NCI-H526 (cell line): ENCODE results near the gene SYTL3.
"Not testable (repeated sequence)": the region's sequence is repeated elsewhere in the genome, so short reads cannot be mapped to it uniquely, and the experiment has no call there.

Source experiments
- DNase-seq, 2 experiments: peaks; one replicate each; lab custom pipeline; 2025; lab: John Stamatoyannopoulos, UW

The SYTL3 gene

DNA sequence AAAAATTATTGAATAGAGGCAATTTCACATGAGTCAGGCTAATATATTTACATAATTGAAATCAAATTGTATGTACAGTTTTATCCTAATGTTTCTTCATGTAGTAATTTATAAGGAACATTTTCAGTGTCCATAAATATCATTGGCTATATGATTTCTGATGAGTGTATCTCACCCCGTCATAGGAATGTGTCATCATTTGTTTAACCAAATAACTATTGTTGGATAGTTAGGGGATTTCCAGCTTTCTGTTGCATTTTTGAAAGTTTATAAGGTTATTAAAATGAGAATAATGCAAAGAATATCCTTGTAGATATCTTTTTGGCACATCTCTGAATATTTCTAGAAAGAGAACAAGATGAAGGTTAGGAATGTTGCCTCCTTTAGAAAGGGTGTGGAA lies 39.0 kb downstream of the SYTL3 start:
- no peak for DNase-seq

DNA sequence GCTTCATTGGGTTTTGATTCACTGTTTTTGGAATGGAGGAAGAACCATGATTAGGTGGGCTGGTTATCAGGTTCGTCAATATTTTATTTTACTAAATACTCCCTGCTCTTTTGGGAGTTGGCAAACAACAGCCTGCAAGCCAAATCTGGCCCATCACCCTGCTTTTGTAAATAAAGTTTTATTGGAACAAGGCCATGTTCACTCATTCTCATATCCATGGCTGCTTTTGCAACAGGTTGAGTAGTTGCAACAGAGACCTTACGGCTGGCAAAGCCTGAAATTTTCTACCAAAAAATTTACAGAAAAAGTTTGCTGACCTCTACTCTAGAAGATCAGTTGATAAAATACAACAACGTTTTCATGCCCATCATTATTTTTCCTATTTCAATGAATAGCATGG lies 45.1 kb downstream of the SYTL3 start:
- DNase-seq, result no peak

DNA sequence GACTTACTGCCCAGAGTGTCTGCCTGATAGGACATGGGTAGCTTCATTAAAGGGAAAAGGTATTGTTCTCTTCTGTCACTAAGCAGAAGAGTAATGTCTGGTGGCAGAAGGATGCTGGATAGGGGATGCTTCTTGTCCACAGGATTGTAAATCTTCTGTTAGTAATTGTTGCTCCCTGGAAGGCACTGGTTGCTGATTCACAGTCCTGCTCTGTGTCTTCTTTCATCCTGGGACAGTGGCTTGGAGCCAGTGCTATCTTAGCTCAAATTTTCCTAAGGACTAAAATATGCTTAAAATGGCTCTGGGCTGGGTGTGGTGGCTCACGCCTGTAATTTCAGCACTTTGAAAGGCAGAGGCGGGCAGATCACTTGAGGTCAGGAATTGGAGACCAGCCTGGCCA lies 48.0 kb downstream of the SYTL3 start:
- DNase-seq, result no peak

DNA sequence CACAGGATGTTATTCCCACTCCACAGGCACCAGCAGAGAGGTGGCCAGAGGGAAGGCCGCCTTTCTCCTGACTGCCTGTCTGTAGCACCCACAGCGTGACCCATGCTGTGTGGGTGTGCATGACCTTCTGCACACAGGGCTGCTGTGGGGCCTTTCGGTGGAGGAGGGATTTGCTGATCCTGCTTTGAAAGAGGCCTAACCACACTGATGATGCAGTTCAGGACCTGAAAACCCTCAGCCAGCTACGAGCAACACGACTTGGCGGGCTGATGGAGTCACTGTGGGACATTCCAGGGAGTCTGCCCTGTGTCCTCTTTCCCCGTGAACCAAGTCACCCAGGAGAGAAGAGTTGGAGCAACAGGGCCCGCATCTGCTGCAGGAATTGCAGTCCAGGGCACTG lies 49.1 kb downstream of the SYTL3 start:
- no peak for DNase-seq

DNA sequence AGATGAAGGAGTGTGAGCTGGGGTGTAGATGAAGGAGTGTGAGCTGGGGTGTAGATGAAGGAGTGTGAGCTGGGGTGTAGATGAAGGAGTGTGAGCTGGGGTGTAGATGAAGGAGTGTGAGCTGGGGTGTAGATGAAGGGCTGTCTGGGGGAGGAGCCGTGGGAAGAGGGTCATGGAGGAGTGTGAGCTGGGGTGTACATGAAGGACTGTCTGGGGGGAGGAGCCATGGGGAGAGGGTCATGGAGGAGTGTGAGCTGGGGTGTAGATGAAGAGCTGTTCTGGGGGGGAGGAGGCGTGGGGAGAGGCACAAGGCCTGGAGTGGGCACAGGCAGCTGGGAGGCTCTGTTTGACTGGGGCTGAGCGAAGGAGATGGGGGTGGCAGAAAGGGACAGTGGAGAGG lies 51.4 kb downstream of the SYTL3 start:
- not testable (repeated sequence) for DNase-seq

DNA sequence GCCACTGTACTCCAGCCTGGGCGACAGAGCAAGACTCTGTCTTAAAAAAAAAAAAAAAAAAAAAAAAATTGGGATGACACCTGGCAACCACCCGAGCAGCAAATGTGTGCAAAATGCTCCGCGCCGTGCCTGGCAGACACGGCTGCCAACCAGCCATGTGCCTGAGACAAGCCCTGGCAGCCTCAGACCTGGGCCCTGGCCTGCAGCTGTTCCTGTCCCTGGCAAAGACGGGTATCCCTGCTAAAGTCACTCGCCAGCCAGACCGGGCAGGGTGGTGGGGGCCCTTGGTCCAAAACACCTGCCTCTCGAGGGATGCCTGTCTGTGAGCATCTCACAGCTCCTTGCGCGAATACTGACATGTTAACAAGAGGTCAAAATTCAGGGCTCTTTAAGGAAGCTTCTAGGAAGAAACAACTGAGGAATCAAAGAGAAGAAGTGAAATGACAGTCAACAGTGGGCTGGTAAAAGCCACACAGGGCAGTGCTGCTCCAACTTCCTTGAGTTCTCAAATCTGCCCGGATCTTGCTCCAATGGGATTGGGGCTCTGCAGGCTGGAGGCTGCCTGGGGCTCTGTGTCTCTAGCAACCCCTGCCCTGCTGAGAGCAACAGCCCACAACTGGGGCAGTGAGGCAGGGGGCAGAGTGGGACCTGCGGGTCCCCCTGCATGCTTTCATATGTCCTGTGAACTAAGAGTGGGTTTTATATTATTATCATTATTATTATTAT lies 53.4 kb downstream of the SYTL3 start:
- no peak for DNase-seq

DNA sequence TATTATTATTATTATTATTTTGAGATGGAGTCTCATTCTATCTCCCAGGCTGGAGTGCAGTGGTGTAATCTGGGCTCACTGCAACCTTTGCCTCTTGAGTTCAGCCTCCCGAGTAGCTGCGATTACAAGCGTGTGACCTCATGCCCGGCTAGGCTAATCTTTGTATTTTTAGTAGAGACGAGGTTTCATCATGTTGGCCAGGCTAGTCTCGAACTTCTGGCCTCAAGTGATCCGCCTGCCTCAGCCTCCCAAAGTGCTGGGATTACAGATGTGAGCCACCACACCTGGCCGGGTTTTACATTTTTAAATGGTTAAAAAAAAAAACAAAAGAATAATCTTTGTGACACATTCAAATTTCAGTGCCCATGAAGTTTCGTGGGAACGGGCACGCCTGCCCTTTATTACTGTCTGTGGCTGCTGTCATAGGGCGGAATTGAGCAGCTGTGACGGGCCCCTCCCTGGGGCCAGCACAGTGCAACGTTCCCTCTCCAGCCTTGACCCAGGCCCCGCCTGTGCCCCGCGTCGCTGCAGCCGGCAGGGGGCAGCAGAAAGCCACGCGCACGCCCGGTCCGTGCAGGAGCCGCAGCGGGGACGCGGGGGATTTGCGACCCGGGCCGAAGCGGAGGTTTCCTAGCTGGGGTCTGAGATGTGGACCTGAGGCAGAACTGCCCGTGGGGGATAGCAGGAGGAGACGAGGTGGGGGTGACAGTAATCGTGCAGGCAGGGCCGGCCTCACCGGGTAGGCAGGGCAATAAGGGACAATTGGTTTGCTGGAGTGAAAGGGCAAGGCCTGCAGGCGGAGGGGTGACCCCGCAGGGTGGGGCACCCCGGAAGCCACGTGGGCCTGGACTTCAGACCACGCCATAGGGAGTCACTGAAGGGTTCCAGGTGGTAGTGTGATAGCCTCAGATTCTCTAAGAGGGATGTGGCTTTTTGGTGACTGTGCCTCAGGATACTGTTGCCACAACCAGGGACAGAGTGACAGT lies 54.3 kb downstream of the SYTL3 start:
- peak; percentile 11 to 87 for DNase-seq

DNA sequence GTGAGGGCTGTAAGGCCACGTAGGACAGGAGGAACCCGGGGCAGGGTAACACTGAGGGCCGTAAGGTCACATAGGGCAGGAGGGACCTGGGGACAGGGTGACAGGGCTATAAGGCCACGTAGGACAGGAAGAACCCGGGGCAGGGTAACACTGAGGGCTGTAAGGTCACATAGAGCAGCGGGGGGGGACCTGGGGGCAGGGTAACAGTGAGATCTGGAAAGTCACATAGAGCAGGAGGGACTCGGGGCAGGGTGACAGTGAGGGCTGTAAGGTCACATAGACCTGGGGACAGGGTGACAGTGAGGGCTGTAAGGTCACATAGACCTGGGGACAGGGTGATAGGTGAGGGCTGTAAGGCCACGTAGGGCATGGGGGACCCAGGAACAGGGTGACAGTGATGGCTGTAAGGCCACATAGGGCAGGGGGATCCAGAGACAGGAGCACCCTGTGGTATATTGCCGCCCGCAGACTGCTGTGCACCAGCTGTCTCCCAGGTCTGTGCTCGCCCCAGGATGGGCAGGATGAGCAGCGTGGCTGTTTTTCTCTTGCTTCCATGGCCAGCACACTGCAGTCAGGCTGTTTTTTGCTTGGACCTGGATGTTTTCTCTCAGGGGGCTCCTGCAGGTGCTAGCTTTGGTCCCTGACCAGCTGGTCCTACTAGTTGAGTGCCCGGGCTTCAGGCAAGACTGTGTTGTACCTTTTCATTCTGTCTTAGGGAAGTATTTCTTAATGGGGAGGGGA lies 55.7 kb downstream of the SYTL3 start:
- DNase-seq, result no peak

DNA sequence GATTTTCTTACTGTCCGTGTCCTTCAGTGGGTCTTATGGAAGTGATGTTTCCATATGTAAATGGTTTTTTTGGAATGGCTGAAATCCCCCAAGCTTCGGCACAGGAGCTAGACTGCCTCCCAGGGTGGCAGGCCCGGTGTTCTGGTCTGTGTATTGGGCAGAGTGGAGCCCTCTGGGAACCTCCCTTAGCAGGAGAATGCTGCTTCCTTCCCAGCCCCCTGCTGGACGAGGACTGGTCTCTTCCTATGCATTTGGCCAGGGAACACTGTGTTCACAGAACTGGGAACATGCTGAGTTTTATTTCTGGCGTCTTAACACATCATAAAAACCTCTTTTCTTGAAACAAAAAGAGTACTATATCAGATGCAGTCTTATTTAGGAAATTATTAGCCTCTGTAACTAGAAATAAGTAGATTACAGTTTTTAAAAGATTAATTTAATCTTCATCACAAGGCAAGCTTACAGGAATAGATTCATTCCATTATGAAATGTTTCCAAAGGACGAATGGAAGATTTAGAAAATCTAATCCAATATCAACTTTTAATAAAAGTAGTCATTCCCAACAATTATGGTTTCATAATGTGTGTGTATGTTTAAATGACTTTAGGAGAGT lies 56.6 kb downstream of the SYTL3 start:
- DNase-seq, result peak in 1 of 2 experiments; percentile 53

DNA sequence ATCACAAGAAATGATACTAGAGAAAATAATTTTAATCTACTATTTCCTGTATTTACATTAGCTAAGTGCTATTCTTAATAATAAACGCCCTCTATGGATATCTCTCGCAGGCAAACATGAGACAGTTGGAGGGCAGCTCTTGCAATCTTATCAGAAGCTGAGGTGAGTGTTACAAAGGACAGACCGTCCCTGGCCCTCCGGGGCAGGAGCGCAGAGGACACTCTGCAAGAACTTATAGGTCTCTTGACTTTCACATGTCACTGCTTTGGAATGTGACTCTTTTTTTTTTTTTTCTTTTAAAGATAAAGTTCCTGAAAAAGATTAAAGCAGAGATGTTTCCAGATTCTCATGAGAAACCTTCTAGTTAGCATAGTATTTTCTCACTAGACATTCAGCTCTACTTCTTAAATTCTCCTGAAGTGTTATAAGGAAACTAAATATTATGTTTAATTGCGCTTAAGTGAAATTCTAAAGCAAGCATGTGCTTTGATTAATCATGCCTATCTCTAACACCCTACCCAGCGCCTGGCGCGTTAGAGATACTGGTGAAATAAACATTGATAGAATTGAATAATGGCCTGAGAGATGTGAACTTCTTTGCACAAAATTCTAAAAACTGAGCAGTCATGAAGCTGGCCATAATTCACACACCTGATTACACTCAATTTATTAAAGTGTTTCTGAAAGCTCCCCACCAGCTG lies 57.4 kb downstream of the SYTL3 start:
- DNase-seq, result no peak

DNA sequence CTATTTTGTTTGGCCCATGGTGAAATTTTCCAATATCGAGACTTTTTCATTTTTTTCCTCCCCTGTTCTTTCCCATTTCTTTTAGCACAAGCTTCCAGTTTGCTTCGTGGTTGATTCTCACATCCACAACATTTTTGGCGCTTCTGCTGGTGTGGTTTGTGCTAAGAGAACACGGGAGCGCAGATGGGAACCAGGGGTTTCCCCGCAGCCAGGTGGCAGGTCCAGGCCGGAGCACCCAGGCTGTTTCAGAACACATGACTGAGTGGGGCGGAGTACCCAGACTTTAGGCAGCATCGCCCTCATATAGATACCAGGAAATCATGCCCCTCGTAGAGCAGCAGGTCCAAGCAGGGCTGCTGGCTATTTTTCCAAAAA lies 58.0 kb downstream of the SYTL3 start:
- DNase-seq, result no peak

DNA sequence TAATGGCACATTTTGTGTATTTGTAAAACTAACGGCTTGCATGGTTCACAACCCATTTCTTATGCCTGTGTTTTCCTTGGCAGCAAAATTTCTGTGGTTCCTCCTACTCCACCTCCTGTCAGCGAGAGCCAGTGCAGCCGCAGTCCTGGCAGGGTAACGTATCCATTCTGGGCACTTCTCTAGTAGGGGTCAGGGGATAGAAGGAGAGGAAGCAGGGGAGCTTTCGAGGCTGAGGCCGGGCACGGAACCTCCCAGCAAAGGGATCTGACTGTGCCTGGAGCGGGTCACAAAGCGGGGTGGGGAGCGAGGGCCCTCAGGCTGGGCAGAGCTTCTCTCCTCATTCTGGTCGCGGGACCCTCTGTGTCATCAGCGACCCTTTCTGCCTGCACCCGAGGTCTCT lies 58.4 kb downstream of the SYTL3 start:
- DNase-seq, result no peak

DNA sequence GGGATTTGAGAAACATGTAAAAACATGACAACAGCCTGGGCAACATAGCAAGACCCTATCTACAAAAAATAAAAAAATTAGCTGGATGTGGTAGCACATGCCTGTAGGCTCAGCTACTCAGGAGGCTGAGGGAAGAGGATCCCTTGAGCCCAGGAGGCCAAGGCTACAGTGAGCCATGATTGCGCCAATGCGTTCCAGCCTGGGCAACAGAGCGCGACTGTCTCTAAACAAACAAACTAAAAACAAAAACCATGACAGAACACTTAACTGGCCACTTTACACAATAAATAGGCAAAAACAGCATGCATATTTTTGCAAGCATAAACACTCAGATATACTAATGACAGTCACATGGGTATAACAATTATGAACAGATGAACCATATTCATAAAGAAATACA lies 60.0 kb downstream of the SYTL3 start:
- no peak for DNase-seq

DNA sequence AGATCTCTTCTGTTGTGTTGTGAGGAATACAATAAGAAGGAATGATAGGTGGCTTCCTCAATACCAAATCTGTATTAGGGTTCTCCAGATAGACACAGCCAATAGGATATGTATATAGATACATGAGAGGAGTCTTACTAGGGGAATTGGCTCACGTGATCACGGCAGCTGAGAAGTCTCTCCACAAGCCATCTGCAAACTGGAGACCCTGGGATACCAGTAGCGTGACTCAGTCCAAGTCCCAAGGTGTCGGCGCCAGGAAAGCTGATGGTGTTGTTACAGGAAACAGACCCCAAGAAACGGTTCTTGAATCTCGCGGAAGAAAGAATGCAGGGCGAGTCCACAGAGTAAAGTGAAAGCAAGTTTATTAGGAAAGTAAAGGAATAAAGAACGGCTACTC lies 61.4 kb downstream of the SYTL3 start:
- no peak for DNase-seq

DNA sequence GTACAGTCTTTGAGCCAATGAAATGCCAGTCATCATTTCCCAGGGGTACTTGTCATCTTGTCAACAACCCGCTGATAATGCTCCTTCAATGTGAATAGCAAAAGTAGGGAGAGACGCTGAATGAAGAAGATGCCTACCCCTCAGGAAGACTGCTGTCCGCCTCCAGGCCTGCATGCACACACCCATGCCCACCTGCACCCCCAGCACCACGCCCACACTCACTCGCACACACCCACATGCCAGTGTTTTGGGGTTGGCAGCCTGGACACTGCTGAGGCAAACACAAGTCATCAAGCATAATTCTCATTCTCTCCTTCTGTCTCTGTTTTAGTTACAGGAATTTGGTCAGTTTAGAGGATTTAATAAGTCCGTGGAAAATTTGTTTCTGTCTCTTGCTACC lies 63.6 kb downstream of the SYTL3 start:
- no peak for DNase-seq

DNA sequence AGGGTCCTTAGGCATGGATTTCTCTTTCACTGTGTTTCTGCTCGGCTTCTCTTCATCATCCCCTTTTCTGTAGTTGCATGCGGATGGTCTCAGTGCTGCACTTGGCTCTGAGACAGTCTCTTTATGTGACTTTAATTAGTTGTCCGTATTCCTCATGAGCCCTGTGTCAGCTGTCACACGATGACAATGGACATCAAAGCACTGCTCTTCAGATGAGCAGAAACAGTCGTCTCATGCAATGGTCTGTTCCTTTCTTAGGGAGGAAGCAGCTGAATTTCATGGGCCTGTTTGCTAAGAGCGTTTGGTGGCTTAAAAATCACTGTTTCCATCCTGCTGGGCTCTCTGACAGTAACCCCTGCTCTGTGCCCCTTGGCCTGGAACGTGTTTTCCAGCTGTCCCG lies 64.9 kb downstream of the SYTL3 start:
- no peak for DNase-seq

DNA sequence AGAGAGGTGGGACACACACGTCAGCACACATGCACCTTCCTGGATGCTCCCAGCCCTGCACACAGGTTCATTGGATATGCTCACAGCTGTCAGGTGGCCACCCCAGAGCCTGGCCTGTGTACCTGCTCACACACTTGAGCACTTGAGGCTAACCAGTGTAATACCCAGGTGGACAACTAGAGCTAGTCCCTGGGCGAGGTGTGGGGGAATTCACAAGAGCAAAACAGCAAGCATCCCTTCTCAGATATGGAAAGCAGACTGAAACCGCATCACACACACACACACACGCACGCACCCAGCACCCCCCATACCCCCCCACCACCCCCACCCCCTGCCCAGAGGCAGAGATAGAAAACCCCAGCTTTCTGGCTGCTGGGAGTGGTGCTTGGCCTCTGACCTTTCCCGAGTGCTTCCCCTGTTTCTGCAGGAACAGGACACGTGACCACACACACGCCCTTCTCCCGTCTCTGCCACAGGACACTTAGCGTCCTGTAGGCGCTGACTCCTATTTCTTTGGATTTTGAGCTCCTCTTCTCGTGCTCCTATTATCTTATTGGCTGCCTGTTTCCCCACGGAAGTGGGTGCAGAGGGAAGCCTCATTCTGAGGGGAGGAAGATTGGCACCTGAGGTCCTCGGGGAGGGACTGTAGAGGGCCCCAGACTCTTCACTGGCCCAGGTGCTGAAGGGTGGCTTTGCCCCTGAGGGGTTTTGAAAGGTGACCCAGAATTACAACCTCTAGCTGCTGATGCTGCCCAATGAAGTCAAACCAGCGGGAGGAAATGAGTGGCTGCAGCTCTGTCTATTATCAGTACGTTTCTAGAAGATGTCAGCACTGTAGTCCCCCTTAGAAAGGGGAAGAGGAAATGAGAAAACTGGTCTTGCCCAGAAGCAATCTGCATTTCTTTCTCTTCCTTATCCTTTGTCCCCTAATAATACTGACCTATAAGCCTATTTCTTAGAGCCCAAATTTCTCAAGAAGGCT lies 65.8 kb downstream of the SYTL3 start:
- no peak for DNase-seq

DNA sequence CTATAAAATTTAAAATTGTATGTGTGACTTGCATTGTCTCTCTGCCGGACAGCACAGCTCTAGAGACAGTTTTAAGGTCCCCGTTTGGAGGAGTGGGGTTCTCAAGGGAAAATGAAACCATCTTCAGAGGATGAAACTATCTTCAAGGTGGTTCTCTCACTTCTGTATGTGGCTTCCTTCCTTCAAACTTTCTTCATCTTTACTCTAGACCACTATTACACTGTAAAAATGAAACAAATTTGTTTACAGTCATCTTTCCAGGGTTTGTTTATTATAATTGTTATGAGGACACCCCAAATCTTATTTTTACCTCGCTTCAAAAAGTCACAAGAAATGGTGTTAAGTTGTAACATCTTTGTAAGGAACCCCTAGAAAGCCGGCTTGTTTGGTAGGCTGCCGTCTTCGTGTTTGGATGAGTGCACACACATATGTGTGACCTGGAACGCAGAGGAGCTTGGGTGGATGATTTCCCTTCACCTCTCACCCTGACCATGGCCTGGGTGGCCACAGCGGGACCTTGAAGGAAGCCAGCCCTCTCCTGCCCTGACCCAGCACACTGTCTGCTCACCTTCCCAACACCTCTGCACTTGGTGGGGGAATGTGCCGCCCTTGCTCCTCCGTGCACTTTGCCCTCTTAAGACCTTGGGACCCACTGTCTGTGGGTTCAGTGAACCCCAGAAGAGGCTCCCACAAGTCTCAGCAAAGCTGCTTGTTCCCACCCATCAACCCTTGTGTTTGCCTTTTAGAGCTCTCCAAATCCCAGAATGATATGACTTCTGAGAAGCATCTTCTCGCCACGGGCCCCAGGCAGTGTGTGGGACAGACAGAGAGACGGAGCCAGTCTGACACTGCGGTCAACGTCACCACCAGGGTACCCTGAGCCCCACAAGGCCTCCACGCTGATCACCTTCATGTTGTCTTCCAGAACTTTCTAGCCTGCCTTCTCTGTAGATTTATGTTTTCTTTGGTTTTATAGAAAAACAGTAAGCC lies 67.8 kb downstream of the SYTL3 start:
- no peak for DNase-seq

DNA sequence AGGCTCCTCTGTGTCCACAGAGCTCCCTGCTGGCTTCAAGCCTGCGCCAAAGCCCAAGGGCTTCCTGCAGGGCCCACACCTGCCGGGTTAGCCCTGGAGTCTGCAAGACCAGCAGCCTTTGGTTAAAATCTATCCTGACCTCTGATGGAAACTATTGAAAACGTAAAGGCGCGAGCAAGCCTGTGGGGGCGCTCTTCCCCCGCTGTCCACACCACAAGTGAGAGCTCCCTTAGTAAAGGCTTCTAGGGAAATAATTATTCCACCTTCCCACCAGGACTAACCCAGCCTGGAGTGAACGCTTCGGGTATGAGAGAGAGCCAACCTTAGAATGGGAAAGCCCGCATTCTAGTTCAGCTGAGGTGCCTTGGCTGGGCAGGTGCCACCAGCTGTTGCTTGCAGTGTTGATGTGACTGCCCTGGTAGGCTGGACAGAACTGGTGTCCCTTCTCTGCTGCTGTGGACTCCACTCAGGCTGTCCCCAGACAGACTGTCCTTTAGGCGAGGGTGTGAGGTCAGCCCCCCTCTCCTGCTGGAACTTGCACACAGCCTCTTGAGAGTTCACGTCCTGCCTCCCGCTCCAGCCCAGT lies 68.7 kb downstream of the SYTL3 start:
- DNase-seq, result peak in 1 of 2 experiments; percentile 48
